22Rv1 (cell line): ENCODE results near the gene MAGI1.

Experiments
- CTCF ChIP-seq: fragments of 450-650 bp; IDR thresholded peaks from 2 replicates; pipeline ENCODE4 v1.5.1; 2017; ENCODE audit warnings: mild to moderate bottlenecking
- ZFX ChIP-seq: fragments of 450-650 bp; IDR thresholded peaks from 2 replicates; pipeline ENCODE4 v1.6.1; 2017; ENCODE audit warnings: antibody characterized with exemption, borderline replicate concordance

DNA sequence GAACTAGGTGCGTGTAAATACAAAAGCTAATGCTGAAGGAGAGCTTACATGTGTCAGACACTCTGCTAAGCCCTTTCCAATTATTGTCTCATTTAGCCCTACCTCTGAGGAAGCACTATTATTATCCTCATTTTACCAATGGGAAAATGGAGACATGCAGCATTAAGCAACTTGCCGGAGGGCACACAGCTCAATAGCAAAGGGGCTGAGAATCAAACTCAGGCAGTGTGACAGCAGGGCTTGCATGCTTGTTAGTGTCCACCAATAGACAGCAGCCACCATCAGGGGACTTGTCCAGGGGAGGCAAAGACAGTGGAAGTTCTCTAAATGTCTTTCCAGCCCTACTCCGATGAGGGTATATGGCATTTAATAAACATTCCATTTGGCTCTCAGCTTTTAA is 548.6 kb downstream of the MAGI1 start:
- TF ChIP-seq CTCF (no peak), ZFX (no peak)
